OCI-LY7 (cell line): ENCODE data around the gene TFF2.

Experiments used
- EZH2phosphoT487 ChIP-seq: fragments of 200-600 bp; sonication (generic); IDR thresholded peaks from 2 replicates; pipeline ENCODE4 v1.6.1; 2018; ENCODE audit warnings: low read depth, borderline replicate concordance, mild to moderate bottlenecking, mixed run types, antibody characterized with exemption, low read length, moderate library complexity, mixed read lengths
- TF ChIP-seq, protein P1 (sequence below): fragments of 200-600 bp; sonication (generic); conservative IDR thresholded peaks from 2 replicates; pipeline ENCODE4 v1.5.1; 2014; ENCODE audit warnings: mild to moderate bottlenecking, antibody characterized with exemption, low read length, moderate library complexity, mixed read lengths

DNA sequence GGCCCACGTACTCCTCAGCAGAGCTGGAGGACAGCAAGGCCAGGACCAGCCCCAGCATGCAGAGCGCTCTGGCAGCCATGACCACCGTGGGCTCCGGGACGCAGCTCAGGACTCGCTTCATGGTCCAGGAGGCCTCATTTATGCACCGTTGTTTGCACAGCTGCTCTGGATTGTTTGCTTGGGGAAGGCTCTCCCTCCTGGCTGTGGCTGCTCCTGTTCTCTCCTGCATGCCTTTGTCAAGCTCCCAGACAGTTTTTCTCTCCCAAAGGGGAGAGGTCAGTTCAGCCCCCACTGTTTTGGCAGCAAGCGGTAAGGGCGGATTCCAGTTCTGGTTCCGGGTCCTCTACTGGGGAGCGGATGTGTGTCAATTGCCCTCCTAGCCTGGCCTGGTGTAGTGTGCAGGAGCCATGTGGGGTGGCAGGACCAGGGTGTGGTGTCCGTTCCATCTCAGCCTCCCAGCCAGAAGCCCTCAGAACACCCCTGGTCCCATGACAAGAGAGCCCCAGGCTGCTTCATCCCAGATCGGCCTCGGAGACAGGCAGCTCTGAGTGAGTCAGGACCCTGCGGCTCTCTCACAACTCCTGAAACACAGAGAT is 35.4 kb downstream of the TFF2 start, which contains the start of gene TFF3:
- TF ChIP-seq, protein P1, sequence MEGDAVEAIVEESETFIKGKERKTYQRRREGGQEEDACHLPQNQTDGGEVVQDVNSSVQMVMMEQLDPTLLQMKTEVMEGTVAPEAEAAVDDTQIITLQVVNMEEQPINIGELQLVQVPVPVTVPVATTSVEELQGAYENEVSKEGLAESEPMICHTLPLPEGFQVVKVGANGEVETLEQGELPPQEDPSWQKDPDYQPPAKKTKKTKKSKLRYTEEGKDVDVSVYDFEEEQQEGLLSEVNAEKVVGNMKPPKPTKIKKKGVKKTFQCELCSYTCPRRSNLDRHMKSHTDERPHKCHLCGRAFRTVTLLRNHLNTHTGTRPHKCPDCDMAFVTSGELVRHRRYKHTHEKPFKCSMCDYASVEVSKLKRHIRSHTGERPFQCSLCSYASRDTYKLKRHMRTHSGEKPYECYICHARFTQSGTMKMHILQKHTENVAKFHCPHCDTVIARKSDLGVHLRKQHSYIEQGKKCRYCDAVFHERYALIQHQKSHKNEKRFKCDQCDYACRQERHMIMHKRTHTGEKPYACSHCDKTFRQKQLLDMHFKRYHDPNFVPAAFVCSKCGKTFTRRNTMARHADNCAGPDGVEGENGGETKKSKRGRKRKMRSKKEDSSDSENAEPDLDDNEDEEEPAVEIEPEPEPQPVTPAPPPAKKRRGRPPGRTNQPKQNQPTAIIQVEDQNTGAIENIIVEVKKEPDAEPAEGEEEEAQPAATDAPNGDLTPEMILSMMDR, result no peak
- no peak for TF ChIP-seq EZH2phosphoT487
